Activated T-helper 1 cell treated with anti-CD3 and anti-CD28 coated beads, Interleukin-2, amount 50 U/mL, for 16 hours (primary cell): ENCODE measurements around the gene COL8A1.

Experiments
- DNase-seq, 2 donors: peaks; one replicate each; pipeline ENCODE4 v3.0.0-alpha.2; 2020; ENCODE audit warnings: low read depth in 1 of 2, low spot score in 1 of 2

COL8A1 gene

DNA sequence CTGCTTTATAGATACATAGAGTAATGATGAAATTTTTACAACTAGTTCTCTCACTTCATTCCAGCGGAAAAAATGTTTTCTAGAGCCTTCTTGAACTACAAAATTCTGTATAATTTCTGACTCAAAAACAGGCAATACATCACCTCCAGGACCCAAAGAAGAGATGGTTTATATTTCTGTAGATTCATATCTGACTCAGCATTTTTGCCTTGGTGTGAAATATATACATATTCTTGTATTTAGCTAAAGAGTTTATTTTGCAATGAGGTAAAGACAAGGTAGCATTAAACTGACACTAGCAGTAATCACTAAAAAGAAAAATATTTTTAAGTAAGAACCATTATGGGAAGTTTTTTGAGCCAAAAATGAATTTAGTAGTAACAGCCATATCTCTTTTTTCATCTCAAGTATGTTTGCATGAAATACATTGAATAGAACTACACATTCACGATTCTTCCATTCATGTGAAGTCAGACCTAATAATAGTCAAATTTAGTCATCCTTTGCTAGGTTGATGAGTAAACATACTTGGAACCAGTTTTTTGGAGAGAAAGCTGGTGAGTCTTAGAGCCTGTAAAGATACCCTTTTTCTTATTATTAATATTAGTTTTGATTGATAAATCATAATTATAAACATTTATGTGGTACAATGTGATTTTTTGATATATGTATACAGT, 31.6 kb downstream of the COL8A1 start:
- no peak for DNase-seq

- DNase-seq = no peak
Measured at GRCh38 chr3:99670556-99670950, 32.2 kb downstream of the COL8A1 start.

DNA sequence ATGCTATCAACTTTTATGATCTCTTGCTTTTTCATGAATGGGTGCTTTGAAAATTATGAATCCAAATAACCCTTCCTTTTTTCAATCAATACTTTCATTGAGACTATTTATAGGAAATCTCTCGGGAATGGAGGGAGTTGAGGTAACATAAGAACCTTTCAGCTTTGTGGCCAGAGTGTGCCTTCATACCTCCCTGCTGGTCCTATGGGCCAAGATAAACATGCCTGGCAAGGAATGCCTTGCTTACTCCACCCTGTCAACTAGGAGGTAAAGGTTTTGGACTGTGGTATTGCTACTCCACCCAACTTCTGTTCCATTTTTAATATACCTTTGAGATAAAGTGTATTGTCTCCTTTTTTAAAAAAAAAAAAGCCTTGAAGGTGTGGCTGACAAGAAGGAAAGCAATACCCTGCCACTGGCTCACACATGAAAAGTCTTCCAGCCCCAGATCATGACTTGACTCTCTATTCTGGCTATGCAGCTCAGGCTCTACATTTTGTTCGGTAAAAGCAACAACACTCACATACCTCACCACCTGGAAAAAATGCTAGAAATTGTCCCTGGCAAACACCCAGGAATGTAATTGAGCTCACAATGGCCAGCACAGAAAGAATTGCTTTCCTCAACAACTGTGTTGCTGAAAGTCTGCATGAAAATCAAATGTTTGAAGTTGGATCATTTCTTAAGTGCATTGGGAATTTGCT, 35.8 kb downstream of the COL8A1 start:
- DNase-seq = no peak

DNA sequence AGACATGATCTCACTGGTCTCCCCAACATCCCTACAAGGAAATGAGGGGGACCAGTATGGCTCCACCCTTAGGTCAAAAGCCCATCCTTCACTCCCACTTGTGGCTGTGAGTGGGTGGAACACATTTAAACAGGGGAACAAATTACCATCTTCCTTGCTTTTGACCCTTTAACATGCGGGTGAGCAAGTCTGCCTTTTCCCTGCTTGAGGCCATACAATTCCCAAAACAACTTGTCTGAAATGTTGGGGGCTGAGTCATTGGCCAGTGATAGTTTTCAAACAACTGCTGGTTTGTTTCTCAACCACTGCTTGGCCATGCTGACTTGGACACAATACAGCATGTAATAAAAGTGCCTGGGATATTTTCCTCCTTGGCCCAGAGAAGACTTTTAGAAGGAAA, 39.6 kb downstream of the COL8A1 start:
- no peak for DNase-seq

- DNase-seq = no peak
Measured at GRCh38 chr3:99678896-99679295, 40.5 kb downstream of the COL8A1 start.

GRCh38 chr3:99681512-99681911, 43.1 kb downstream of the COL8A1 start:
- DNase-seq = no peak

DNA sequence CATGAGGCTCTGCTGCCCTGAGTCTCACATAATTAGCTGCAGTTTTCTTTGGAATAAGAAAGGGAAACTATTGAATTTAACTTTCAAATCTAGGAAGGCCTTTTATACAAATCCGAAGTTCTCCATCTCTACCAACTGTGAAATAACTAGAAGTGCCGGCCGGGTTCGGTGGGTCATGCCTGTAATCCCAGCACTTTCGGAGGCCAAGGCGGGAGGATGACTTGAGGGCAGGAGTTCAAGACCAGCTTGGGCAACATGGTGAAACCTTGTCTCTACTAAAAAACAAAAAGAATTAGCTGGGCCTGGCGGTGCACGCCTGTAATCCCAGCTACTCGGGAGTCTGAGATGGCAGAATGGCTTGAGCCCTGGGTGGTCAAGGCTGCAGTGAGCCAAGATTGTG, 43.6 kb downstream of the COL8A1 start:
- no peak for DNase-seq

DNA sequence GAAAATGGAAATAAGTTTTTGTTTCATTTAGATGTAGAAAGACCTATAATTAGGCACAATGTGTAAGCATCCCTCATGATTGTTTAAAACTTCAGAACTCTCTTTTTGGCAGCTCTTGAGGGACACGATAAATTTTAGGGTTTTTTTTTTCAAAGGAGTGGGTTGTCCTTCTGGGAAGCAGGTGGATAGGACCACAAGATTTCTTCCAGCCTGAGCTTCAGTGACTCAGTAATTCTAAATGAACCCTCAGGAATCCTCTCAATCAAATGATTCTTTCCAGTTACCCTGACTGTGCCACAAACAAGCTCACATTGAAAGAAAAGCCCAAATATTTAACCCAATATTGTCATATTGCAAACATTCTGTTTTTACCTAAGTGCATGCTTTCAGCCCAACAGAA, 45.1 kb downstream of the COL8A1 start:
- no peak for DNase-seq

DNA sequence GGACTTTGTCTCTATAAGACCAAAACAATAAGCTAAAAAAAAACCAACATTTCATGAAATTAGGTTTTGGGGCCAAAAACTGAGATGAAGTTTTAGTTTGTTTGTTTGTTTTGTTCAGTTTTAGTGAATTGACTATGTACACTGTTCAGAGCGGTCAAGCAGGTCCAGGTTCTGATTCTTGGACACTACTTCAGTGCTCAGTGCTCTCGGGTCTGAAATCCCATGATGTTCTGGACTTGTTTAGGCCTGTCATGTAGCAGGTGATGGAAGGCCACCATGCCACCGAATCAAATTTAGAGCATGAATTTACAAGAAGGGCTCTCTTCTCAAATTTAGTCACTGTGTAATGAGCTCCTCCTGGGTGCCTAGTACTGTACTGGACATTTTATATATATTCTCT, 45.5 kb downstream of the COL8A1 start:
- no peak for DNase-seq

- no peak for DNase-seq
Measured at GRCh38 chr3:99684644-99685043, 46.2 kb downstream of the COL8A1 start.

- DNase-seq = no peak
Measured at GRCh38 chr3:99686469-99686868, 48.1 kb downstream of the COL8A1 start.

- DNase-seq = no peak
Measured at GRCh38 chr3:99686955-99687612, 48.7 kb downstream of the COL8A1 start.

DNA sequence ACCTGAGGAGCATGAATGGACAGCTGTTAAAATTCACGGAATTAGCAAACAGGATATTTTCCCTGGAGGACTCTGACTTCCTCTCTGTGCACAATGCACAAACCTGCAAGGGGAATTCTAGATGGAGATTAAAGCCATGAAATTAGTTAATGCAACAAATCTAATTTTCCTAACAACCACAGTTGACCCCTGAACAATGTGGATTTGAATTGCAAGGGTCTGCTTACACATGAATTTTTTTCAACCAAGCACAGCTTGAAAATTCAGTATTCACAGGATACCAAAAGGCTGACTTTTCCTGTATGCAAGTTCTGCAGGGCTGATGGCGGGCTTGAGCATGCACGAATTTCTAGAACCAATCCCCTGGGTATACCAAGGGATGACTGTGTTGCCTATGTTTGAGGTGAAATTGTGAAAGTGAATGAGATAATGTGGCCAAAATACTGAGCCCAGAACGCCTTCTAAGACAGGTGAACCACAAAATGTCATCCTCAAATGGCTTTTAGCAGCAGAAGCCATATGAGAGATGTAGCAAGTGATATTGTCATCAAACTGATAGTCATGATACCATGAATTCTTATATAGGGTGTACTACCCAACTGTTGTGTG, 52.5 kb downstream of the COL8A1 start:
- DNase-seq = no peak

DNA sequence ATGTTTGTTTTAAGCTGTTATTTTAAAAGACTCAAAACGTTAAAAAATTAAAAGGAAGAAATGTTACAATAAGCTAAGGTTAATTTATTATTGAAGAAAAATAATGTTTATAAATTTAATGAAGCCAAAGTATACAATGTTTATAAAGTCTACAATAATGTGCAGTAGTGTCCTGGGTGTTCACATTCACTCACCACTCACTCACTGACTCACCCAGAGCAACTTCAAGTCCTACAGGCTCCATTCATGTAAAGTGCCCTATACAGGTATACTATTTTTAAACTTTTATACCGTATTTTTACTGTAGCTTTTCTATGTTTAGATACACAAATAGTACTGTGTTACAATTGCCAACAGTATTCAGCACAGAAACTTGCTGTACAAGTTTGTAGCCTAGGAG, 55.2 kb downstream of the COL8A1 start:
- DNase-seq = no peak

- DNase-seq = no peak
Measured at GRCh38 chr3:99696497-99696896, 58.1 kb downstream of the COL8A1 start.

DNA sequence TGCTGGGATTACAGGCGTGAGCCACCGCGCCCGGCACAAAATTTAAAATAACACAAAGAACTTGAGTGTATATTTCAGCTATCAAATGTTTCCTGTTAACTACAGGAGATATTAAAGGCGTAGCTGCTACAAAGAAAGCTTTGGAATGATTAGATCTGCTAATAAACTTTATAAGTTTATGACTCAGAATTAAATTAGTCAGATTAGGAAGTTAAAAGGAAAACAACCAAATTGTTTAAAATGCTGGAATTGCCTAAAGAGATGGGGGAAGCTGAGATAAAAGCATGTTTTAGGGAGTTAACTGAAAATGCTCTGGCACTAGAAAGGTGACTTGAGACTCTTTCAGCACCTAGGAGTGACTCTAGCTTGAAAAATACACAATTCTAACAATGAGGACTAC, 58.9 kb downstream of the COL8A1 start:
- DNase-seq = no peak

GRCh38 chr3:99698932-99699331, 60.5 kb downstream of the COL8A1 start:
- DNase-seq = no peak

- no peak for DNase-seq
Measured at GRCh38 chr3:99699841-99700240, 61.4 kb downstream of the COL8A1 start.

DNA sequence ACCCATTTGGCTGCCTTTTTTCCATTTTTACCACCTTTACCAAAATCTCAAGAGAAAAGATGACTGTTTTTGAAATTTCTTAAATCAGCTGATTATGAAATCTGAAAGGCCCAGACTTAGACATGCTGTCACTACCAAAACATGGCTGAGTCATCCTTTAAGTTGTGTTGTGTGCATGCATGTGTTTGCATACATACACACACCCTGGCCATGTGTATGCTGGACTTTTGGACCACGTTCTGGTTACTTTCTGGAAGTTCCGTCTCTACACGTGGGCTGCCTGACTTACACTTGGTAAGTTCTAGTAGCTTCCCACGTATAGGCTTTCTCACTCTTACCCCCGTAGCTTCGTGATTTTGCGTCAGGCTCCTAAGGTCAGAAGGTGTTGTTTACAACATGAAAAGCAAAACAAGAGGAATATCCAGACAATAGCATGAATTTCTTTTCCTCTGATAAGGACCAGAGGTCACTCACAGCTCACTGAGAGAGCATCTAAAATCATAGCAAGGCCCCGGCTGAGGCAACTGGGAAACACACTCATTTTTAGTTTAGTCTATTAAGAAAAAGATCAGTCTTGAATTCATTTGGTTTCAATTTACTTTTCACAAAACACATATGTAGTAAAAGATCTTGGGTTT, 62.4 kb downstream of the COL8A1 start:
- DNase-seq = no peak

DNA sequence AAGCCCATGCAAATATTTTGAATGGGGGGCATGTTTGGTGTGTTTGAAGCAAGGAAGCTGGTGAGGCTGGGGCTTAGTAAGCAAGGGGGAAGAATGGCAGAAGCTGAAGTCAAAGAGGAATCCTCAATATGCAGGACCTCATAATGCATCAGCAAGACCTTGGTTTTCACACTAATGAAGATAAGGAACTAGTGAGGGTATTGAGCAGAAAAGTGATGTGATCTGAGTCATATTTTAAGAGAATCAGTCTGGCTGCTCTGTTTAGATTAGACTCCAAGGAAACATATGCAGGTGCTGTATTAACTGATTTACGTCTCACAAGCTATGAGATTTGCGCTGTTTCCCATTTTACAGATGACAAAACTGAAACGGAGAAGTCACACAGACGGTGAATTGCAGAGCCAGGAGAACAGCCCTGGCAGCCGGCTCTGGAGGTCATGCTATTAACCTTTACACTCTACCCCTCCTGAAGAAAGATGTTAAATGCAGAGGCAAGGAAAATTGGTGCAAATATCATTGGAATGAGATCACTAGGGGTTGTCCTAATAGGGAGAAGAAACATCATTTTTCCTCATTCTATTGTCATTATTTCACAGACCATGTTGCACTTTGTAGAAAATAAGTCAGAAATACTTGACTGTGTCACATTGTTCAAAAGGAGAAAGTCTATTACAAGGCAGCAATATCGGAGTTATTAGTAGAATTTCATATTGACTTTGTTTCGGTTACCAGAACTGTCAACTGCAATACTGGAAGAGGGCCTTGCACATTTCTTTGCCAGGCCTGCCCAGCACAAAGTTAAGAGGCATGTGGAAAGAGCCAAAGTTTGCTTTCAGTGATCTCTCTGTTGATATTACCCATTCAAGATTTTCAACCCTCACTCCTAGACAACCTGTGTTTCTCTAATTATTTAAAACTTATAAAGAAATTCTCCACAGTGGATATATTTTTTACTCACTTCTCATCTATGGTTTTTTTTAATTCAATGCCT, 64.9 kb downstream of the COL8A1 start:
- DNase-seq = no peak
